K562 (cell line): ENCODE results near the gene FBXO48. TPM values are rescaled to one million over a fixed set of nuclear protein-coding genes. Genes with fewer than 3 reads are reported as not detected.

Experiments used
- CHD2 ChIP-seq: IDR thresholded peaks from 2 replicates; pipeline ENCODE4 v1.6.1; 2011; ENCODE audit warnings: low read depth, low read length
- LCOR ChIP-seq: sonication (generic); formaldehyde crosslinking; IDR thresholded peaks from 2 replicates; pipeline ENCODE4 v1.8.0; 2022; ENCODE audit warnings: mild to moderate bottlenecking, missing genetic modification reagents
- PHF20 ChIP-seq: fragments of 450-650 bp; IDR thresholded peaks from 2 replicates; pipeline ENCODE4 v1.6.1; 2018; ENCODE audit not compliant: partially characterized antibody
- RAD51 ChIP-seq: fragments of 450-650 bp; IDR thresholded peaks from 2 replicates; pipeline ENCODE4 v1.7.1; 2016; ENCODE audit warnings: low read depth, mild to moderate bottlenecking, borderline replicate concordance
- RBM22 ChIP-seq: fragments of 200-400 bp; formaldehyde crosslinking; IDR thresholded peaks from 2 replicates; pipeline ENCODE4 v1.6.1; 2018; ENCODE audit warnings: low read length, low read depth; ENCODE audit not compliant: poor library complexity, severe bottlenecking
- RBM25 ChIP-seq: fragments of 200-400 bp; formaldehyde crosslinking; IDR thresholded peaks from 2 replicates; pipeline ENCODE4 v1.6.1; 2018; ENCODE audit warnings: low read length, low read depth, moderate library complexity; ENCODE audit not compliant: severe bottlenecking
- SMARCC2 ChIP-seq: fragments of 450-650 bp; IDR thresholded peaks from 2 replicates; pipeline ENCODE4 v1.6.1; 2017; ENCODE audit warnings: antibody characterized with exemption, moderate library complexity, mild to moderate bottlenecking, low read depth
- WHSC1 ChIP-seq: IDR thresholded peaks from one replicate; pipeline ENCODE4 v1.6.1; 2012; ENCODE audit warnings: low read length, control low read depth, inconsistent platforms
- polyA plus RNA-seq, 8 experiments: library from polyadenylated mRNA; depleted of rRNA in 4 of 8; stranded (reverse) in 5 of 8; unstranded in 3 of 8; fragments of >200 nt; fragmentation: Nextera tagmentation in 2 of 8; fragmentation: Illumina TruSeq in 1 of 8; extraction: Ambion mirVana in 2 of 8; extraction: Trizol in 1 of 8; gene quantifications; 2 replicates each; pipeline versions ENCODE4 v1.2.1 to v1.2.3, GENCODE V29; 2011 to 2014; ENCODE audit warnings: inconsistent platforms in 1 of 8, missing spikeins in 1 of 8
- total RNA-seq, 7 experiments: library from RNA; depleted of rRNA in 6 of 7; stranded (reverse); fragments of >200 nt in 6 of 7; fragmentation: Illumina TruSeq in 2 of 7; extraction: Trizol in 2 of 7; gene quantifications; 2 replicates each; pipeline versions ENCODE4 v1.2.1 to v1.2.3, GENCODE V29; 2011 to 2021; ENCODE audit warnings: low replicate concordance in 1 of 7
- TF ChIP-seq, protein P1 (sequence below): sonication (generic); formaldehyde crosslinking; IDR thresholded peaks from 2 replicates; pipeline ENCODE4 v1.8.0; 2023; ENCODE audit warnings: mild to moderate bottlenecking, missing genetic modification reagents
- TF ChIP-seq, protein P2 (sequence below): fragments of 250-450 bp; sonication (Bioruptor Pico); IDR thresholded peaks from 2 replicates; pipeline ENCODE4 v1.4.0; 2020; ENCODE audit warnings: mild to moderate bottlenecking, moderate library complexity
- TF ChIP-seq, protein P3 (sequence below): fragments of 450-650 bp; conservative IDR thresholded peaks from 2 replicates; pipeline ENCODE4 v1.6.1; 2016; ENCODE audit warnings: missing genetic modification characterization, low read depth, mild to moderate bottlenecking, control low read depth, missing compliant biosample characterization
- TF ChIP-seq, protein P4 (sequence below): fragments of 250-450 bp; sonication (Bioruptor Pico); IDR thresholded peaks from 2 replicates; pipeline ENCODE4 v1.5.0; 2021
- TF ChIP-seq, protein P5 (sequence below), 2 experiments: IDR thresholded peaks in 1 of 2; conservative IDR thresholded peaks in 1 of 2; 2 replicates each; pipeline ENCODE4 v1.6.1; 2016; ENCODE audit warnings: low read depth in 2 of 2, mild to moderate bottlenecking in 1 of 2, missing compliant biosample characterization in 1 of 2, missing genetic modification characterization in 1 of 2, moderate library complexity in 1 of 2

The FBXO48 gene
- total and polyA plus RNA-seq, 9 of the 15 experiments (the other 6 are each of a cell fraction or from before 2014, with no cell fraction given): 0.36 to 1.8 (median 0.73) TPM

DNA sequence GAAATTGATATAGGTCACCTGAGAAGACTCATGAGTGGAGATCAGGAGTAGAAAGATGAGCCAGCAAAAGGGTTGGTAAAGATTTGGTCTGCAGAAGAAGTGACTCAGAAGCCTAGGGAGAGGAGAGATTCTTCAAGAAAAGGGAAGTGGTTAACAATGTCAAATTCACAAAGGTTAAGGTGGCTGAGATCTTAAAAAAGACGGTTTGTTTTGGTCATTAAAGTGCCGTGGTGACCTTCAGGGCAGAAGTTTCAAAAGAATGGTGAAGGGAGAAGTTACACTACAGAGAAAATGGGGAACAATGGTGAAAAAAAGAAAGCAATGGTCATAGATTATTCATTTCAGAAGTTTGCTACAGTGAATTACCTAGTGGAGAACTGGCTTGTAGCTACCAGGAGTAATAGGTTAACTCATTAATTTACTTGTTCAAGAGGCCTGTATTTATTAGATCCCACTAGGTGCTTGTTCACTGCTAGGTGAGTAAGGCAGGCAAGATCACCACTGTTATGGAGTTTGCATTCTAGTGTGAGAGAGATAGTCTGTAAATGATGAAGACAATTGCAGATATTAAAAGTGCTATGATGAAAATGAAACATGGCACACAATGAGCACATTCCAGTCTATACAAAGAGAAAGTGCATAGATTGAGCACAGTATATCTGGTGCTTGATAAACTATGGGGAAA lies 43.0 kb downstream of the FBXO48 start (continued):
- TF ChIP-seq, protein P1, sequence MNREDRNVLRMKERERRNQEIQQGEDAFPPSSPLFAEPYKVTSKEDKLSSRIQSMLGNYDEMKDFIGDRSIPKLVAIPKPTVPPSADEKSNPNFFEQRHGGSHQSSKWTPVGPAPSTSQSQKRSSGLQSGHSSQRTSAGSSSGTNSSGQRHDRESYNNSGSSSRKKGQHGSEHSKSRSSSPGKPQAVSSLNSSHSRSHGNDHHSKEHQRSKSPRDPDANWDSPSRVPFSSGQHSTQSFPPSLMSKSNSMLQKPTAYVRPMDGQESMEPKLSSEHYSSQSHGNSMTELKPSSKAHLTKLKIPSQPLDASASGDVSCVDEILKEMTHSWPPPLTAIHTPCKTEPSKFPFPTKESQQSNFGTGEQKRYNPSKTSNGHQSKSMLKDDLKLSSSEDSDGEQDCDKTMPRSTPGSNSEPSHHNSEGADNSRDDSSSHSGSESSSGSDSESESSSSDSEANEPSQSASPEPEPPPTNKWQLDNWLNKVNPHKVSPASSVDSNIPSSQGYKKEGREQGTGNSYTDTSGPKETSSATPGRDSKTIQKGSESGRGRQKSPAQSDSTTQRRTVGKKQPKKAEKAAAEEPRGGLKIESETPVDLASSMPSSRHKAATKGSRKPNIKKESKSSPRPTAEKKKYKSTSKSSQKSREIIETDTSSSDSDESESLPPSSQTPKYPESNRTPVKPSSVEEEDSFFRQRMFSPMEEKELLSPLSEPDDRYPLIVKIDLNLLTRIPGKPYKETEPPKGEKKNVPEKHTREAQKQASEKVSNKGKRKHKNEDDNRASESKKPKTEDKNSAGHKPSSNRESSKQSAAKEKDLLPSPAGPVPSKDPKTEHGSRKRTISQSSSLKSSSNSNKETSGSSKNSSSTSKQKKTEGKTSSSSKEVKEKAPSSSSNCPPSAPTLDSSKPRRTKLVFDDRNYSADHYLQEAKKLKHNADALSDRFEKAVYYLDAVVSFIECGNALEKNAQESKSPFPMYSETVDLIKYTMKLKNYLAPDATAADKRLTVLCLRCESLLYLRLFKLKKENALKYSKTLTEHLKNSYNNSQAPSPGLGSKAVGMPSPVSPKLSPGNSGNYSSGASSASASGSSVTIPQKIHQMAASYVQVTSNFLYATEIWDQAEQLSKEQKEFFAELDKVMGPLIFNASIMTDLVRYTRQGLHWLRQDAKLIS (CRISPR knock-in tag): no peak
- TF ChIP-seq PHF20 (no peak), SMARCC2 (peak; percentile 56; the same call in 1 of the 2 replicates), RBM25 (no peak), RBM22 (no peak), CHD2 (no peak), LCOR (CRISPR knock-in tag) (peak; percentile 86; the same call in 1 of the 2 replicates), RAD51 (no peak), WHSC1 (no peak)
- TF ChIP-seq, protein P2, sequence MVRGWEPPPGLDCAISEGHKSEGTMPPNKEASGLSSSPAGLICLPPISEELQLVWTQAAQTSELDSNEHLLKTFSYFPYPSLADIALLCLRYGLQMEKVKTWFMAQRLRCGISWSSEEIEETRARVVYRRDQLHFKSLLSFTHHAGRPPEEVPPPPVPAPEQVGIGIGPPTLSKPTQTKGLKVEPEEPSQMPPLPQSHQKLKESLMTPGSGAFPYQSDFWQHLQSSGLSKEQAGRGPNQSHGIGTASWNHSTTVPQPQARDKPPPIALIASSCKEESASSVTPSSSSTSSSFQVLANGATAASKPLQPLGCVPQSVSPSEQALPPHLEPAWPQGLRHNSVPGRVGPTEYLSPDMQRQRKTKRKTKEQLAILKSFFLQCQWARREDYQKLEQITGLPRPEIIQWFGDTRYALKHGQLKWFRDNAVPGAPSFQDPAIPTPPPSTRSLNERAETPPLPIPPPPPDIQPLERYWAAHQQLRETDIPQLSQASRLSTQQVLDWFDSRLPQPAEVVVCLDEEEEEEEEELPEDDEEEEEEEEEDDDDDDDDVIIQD (CRISPR knock-in tag): no peak
- TF ChIP-seq, protein P3, sequence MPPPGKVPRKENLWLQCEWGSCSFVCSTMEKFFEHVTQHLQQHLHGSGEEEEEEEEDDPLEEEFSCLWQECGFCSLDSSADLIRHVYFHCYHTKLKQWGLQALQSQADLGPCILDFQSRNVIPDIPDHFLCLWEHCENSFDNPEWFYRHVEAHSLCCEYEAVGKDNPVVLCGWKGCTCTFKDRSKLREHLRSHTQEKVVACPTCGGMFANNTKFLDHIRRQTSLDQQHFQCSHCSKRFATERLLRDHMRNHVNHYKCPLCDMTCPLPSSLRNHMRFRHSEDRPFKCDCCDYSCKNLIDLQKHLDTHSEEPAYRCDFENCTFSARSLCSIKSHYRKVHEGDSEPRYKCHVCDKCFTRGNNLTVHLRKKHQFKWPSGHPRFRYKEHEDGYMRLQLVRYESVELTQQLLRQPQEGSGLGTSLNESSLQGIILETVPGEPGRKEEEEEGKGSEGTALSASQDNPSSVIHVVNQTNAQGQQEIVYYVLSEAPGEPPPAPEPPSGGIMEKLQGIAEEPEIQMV (tag): no peak
- TF ChIP-seq, protein P4, sequence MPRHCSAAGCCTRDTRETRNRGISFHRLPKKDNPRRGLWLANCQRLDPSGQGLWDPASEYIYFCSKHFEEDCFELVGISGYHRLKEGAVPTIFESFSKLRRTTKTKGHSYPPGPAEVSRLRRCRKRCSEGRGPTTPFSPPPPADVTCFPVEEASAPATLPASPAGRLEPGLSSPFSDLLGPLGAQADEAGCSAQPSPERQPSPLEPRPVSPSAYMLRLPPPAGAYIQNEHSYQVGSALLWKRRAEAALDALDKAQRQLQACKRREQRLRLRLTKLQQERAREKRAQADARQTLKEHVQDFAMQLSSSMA: no peak
- TF ChIP-seq, protein P5, sequence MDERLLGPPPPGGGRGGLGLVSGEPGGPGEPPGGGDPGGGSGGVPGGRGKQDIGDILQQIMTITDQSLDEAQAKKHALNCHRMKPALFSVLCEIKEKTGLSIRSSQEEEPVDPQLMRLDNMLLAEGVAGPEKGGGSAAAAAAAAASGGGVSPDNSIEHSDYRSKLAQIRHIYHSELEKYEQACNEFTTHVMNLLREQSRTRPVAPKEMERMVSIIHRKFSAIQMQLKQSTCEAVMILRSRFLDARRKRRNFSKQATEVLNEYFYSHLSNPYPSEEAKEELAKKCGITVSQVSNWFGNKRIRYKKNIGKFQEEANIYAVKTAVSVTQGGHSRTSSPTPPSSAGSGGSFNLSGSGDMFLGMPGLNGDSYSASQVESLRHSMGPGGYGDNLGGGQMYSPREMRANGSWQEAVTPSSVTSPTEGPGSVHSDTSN (CRISPR knock-in tag; IDR thresholded peaks at IDR 0.05; ENCODE audit: low read depth): no peak
- TF ChIP-seq, protein P5 (tag; conservative IDR thresholded peaks at IDR 0.05; ENCODE audit: low read depth): no peak
